ENCODE measurements around the gene COPS6. TPM values are rescaled to one million over a fixed set of nuclear protein-coding genes. Genes with fewer than 3 reads are reported as not detected.

Gene COPS6
- total and polyA plus RNA-seq, 10 donors: 47.0 to 89.6 (median 76.3) TPM

GRCh38 chr7:100065452-100066186 is 23.1 kb upstream of the COPS6 start:
- TF ChIP-seq CTCF (IDR thresholded peaks at IDR 0.05 in 8 of 11, conservative IDR thresholded peaks at IDR 0.05 in 3 of 11) (no peak), POLR2AphosphoS5 (IDR thresholded peaks at IDR 0.05) (peak in 1 of 3 donors; percentile 40)
- WGBS, 5 donors: 60 to 73% (median 68%) methylated on average over 8 of the region's 8 CpGs
- Histone ChIP-seq H3K27ac (peak overlapping the region in 6 of 8 donors; percentile 16 to 50 (median 44)), H3K36me3 (peaks cover 8 to 100% (median 45%) of the 10 kb centered on the region in 6 donors), H3K4me1 (peaks cover 0 to 10% (median 0%) of the 10 kb centered on the region in 6 donors), H3K4me3 (no peak overlapping the region), H3K27me3 (replicated peaks in 1 of 7) (no peaks in the 10 kb centered on the region), H3K9me3 (peaks cover 0 to 16% (median 11%) of the 10 kb centered on the region in 8 donors)
- intact Hi-C loops (cut with DNase I; ENCODE audit: low total_unique reads): no loop called here
- no peak for DNase-seq

GRCh38 chr7:100066953-100067352 is 21.8 kb upstream of the COPS6 start:
- DNase-seq: no peak
- H3K4me1 ChIP-seq: peaks cover 0 to 10% (median 0%) of the 10 kb centered on the region in 6 donors
- intact Hi-C loops (cut with DNase I; ENCODE audit: low total_unique reads): no loop called here
- WGBS, 5 donors: 91 to 96% (median 93%) methylated on average over 7 of the region's 7 CpGs
- no peaks in the 10 kb centered on the region for H3K27me3 ChIP-seq (replicated peaks in 1 of 7)
- no peak overlapping the region for H3K27ac ChIP-seq
- peaks cover 6 to 29% (median 24%) of the 10 kb centered on the region in 8 donors for H3K9me3 ChIP-seq
- TF ChIP-seq POLR2AphosphoS5 (IDR thresholded peaks at IDR 0.05): no peak
- no peak for TF ChIP-seq POLR2A (IDR thresholded peaks at IDR 0.05)
- TF ChIP-seq CTCF (IDR thresholded peaks at IDR 0.05 in 8 of 11, conservative IDR thresholded peaks at IDR 0.05 in 3 of 11): no peak
- H3K36me3 ChIP-seq: peaks cover 18 to 100% (median 58%) of the 10 kb centered on the region in 6 donors
- H3K4me3 ChIP-seq: no peak overlapping the region

DNA sequence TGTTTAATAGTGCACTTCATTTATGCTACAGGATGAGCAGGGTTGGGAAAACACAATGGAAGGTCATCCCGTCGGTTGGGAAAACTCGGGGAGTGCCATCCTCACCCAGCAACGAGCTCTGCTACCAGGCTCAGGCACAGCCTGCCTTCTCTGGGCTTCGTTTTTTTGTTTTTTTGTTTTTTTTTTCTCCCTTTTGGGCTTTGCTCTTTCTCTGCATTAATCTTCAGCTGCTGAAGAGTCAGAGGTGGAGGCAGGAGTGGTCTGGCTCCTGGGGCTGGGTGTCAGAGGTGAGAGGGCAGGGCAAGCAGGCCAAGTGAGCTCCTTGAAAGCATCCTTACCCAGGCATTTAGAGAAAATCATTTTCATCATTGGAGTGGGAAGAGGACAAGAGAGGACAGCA is 18.8 kb upstream of the COPS6 start:
- H3K9me3 ChIP-seq: peaks cover 6 to 47% (median 39%) of the 10 kb centered on the region in 8 donors
- TF ChIP-seq POLR2A (IDR thresholded peaks at IDR 0.05) (no peak), CTCF (IDR thresholded peaks at IDR 0.05 in 8 of 11, conservative IDR thresholded peaks at IDR 0.05 in 3 of 11) (no peak)
- no peaks in the 10 kb centered on the region for H3K27me3 ChIP-seq (replicated peaks in 1 of 7)
- H3K4me3 ChIP-seq: no peak overlapping the region
- peaks cover 35 to 100% (median 64%) of the 10 kb centered on the region in 6 donors for H3K36me3 ChIP-seq
- H3K27ac ChIP-seq: no peak overlapping the region
- H3K4me1 ChIP-seq: peaks cover 0 to 8% (median 0%) of the 10 kb centered on the region in 6 donors
- no peak for DNase-seq
- WGBS, 5 donors: 96 to 99% (median 98%) methylated on average over 5 of the region's 5 CpGs
- intact Hi-C loops (cut with DNase I; ENCODE audit: low total_unique reads): loop anchor here (10.0 kb wide), 1 partner anchor 85 kb away; no protein-coding TSS in a partner anchor

DNA sequence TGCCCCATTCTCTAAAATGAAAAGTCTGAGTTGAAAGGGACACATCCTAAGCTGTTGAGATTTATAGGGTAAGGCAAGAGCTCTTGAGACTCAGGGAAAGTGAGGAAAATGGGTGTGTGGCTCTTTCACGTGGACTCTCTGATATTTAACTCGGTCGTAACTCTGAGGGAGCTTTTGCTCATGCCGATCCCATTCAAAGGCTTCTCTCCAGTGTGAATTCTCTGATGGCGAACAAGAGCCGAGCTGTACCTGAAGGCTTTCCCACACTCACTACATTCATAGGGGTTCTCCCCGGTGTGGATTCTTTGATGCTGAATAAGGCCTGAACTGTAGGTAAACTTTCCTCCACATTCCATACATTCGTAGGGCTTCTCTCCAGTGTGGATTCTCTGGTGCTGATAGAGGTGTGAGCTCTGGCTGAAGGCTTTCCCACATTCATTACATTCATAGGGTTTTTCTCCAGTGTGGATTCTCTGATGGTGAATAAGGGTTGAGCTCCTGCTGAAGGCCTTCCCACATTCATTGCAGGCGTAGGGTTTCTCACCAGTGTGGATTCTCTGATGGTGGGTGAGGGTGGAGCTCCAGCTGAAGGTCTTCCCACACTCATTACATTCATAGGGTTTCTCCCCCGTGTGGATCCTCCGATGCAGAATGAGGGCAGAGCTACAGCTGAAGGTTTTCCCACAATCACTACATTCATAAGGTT is 17.6 kb upstream of the COPS6 start:
- TF ChIP-seq POLR2A (IDR thresholded peaks at IDR 0.05): no peak
- TF ChIP-seq POLR2AphosphoS5 (IDR thresholded peaks at IDR 0.05): no peak
- TF ChIP-seq CTCF (IDR thresholded peaks at IDR 0.05 in 8 of 11, conservative IDR thresholded peaks at IDR 0.05 in 3 of 11): no peak
- WGBS, 5 donors: 97 to 99% (median 98%) methylated on average over 11 of the region's 11 CpGs
- Histone ChIP-seq H3K4me1 (no peaks in the 10 kb centered on the region), H3K27me3 (replicated peaks in 1 of 7) (no peaks in the 10 kb centered on the region), H3K27ac (no peak overlapping the region), H3K9me3 (peaks cover 6 to 47% (median 39%) of the 10 kb centered on the region in 8 donors), H3K36me3 (peaks cover 35 to 100% (median 75%) of the 10 kb centered on the region in 6 donors), H3K4me3 (peak overlapping the region in 1 of 8 donors; percentile 9)
- intact Hi-C loops (cut with DNase I; ENCODE audit: low total_unique reads): loop anchor here (10.0 kb wide), 1 partner anchor 86 kb away; no protein-coding TSS in a partner anchor
- no peak for DNase-seq
